Measurements from ENCODE around the gene TM4SF1. TPM values are rescaled to one million over a fixed set of nuclear protein-coding genes. Genes with fewer than 3 reads are reported as not detected.

The TM4SF1 gene
- total RNA-seq, 1 donor from 2014 or later, result 103 TPM

DNA sequence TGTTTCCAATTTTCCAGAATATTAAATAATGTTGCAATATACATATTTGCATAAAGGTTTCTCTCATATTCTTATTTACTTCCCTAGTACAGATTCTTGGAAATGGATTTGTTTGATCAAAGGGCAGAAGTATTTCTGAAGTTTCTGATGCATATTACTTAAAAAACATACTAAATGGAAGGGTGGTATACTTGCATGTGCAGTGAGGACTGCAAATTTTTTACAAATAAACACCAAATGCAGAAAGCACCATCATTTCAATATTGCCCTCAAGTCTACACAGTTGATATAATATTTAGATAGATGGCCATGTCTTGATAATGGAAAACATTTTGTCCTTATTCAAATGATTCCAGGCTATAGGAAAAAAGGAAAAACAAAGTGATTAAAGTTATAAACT lies 56.3 kb downstream of the TM4SF1 start:
- no peak overlapping the region for H3K4me3 ChIP-seq
- H3K27me3 ChIP-seq (ENCODE audit: low read depth), result no peaks in the 10 kb centered on the region
- intact Hi-C loops (cut with micrococcal nuclease), result no loop called here
- peaks cover 2% of the 10 kb centered on the region for H3K4me1 ChIP-seq
- no peaks in the 10 kb centered on the region for H3K9me3 ChIP-seq (replicated peaks)
- H3K36me3 ChIP-seq, result peaks cover 9% of the 10 kb centered on the region
- no peak for TF ChIP-seq CTCF (IDR thresholded peaks at IDR 0.05; ENCODE audit: borderline replicate concordance)
- no peak for DNase-seq
- H3K27ac ChIP-seq (replicated peaks), result no peak overlapping the region

DNA sequence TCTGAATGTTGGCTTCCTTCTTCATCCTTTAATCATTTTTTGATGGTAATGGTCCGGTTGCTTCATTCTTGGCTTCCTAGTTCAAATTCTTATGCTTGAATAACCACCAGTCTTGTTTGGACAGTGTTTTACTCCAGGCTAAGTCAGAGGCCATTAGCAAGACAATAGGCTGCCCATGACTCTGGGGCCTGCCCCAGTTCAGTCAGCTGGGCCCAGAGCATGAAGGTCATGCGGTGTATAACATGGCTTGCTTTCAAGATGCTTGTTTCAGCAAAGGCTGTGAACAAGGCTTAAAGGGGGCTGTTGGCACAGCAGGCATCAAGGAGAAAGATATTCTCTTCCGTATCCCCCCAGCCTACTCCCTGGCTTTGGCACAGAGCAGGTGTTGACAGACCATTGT lies 57.7 kb downstream of the TM4SF1 start:
- no peaks in the 10 kb centered on the region for H3K9me3 ChIP-seq (replicated peaks)
- H3K27ac ChIP-seq (replicated peaks), result no peak overlapping the region
- DNase-seq, result no peak
- H3K4me1 ChIP-seq, result peaks cover 11% of the 10 kb centered on the region
- H3K4me3 ChIP-seq, result no peak overlapping the region
- H3K36me3 ChIP-seq, result peaks cover 9% of the 10 kb centered on the region
- no peak for TF ChIP-seq CTCF (IDR thresholded peaks at IDR 0.05; ENCODE audit: borderline replicate concordance)
- no peaks in the 10 kb centered on the region for H3K27me3 ChIP-seq (ENCODE audit: low read depth)
- intact Hi-C loops (cut with micrococcal nuclease), result no loop called here

Other genes starting within 250 kb of the TM4SF1 start
- 5.6 TPM for gene HPS3, start 248.0 kb downstream of the TM4SF1 start, total RNA-seq
- gene CP, start 155.8 kb downstream of the TM4SF1 start, total RNA-seq, result 6.2 TPM
- gene TM4SF18, start 44.0 kb downstream of the TM4SF1 start, total RNA-seq, result 11.2 TPM
- not detected for gene TM4SF4, start 97.0 kb upstream of the TM4SF1 start, total RNA-seq

Measured in left ventricle myocardium inferior (tissue), 1 donor.